HCT116 (cell line): ENCODE results near the gene ERBB4. TPM values are rescaled to one million over a fixed set of nuclear protein-coding genes. Genes with fewer than 3 reads are reported as not detected.

ENCODE experiments used
- ATAC-seq: fragments of 200-7000 bp; cut with Tn5 transposase; 2 replicates; pipeline ENCODE4 v1.9.1; 2020; ENCODE audit warnings: mild to moderate bottlenecking, moderate library complexity
- BruUV-seq: library from RNA; stranded (reverse); fragments of 400-500 nt; replicated peaks from 2 replicates; lab custom pipeline; 2021; lab: Mats Ljungman, UMichigan
- CTCF ChIA-PET: fragments of 300-600 bp; sonication (Branson Sonifier 250); formaldehyde crosslinking; loops from one replicate; lab custom pipeline; 2021; ENCODE audit warnings: antibody characterized with exemption; lab: Charles Lee
- POLR2A ChIA-PET: fragments of 300-600, 350-600 bp; sonication (Branson Sonifier 250); formaldehyde crosslinking; loops from one replicate; lab custom pipeline; 2021; ENCODE audit warnings: antibody characterized with exemption; lab: Charles Lee
- RAD21 ChIA-PET, 2 experiments: fragments of 300-600 bp; sonication (Branson Sonifier 250); formaldehyde crosslinking; loops; one replicate each; lab custom pipeline; 2023; ENCODE audit warnings: low total read pairs in 2 of 2; ENCODE audit not compliant: uncharacterized antibody in 2 of 2, unreplicated experiment in 2 of 2, low non-redundant PET in 1 of 2; lab: Charles Lee
- DNase-seq: peaks from one replicate; pipeline ENCODE4 v3.0.0-alpha.2; 2010; ENCODE audit warnings: low read depth, low spot score
- H2AFZ ChIP-seq: fragments of 200-600 bp; shearing (Covaris generic), sonication (generic); 2 replicates; pipeline ENCODE4 v1.6.1; 2017; ENCODE audit warnings: low read depth, mixed run types, mixed read lengths, antibody characterized with exemption, low read length; ENCODE audit not compliant: poor library complexity, severe bottlenecking
- H3K27ac ChIP-seq: 2 replicates; pipeline ENCODE4 v1.5.1; 2012; ENCODE audit warnings: low read depth, low read length
- H3K27me3 ChIP-seq: fragments of 200-600 bp; sonication (generic); 2 replicates; pipeline ENCODE4 v1.6.1; 2016; ENCODE audit warnings: mixed run types, low read length, mixed read lengths; ENCODE audit not compliant: insufficient read depth
- H3K36me3 ChIP-seq, 2 experiments: fragments of 200-500 bp in 1 of 2; fragments of 200-600 bp in 1 of 2; sonication (Bioruptor generic) in 1 of 2; sonication (generic) in 1 of 2; 2 replicates each; pipeline versions ENCODE4 v1.5.1 to v1.6.1; 2014 to 2016; ENCODE audit warnings: low read length in 2 of 2, inconsistent platforms in 1 of 2, mixed read lengths in 1 of 2, mixed run types in 1 of 2; ENCODE audit not compliant: insufficient read depth in 2 of 2, control insufficient read depth in 1 of 2
- H3K4me1 ChIP-seq, 2 experiments: fragments of 200-600 bp in 1 of 2; sonication (generic) in 1 of 2; 2 replicates each; pipeline versions ENCODE4 v1.5.1 to v1.6.1; 2012 to 2017; ENCODE audit warnings: low read length in 2 of 2, inconsistent platforms in 1 of 2, mild to moderate bottlenecking in 1 of 2, mixed read lengths in 1 of 2, mixed run types in 1 of 2, moderate library complexity in 1 of 2; ENCODE audit not compliant: insufficient read depth in 2 of 2, control insufficient read depth in 1 of 2
- H3K4me2 ChIP-seq: fragments of 200-600 bp; sonication (generic); 2 replicates; pipeline ENCODE4 v1.6.1; 2017; ENCODE audit warnings: mixed run types, low read length, mixed read lengths
- H3K4me3 ChIP-seq, 2 experiments: fragments of 200-600 bp in 1 of 2; sonication (generic) in 1 of 2; replicated peaks in 1 of 2; 2 replicates each; pipeline ENCODE4 v1.5.1; 2011 to 2016; ENCODE audit warnings: low read length in 2 of 2, control low read depth in 1 of 2, low read depth in 1 of 2, mild to moderate bottlenecking in 1 of 2, mixed read lengths in 1 of 2, mixed run types in 1 of 2
- H3K79me2 ChIP-seq: fragments of 200-600 bp; sonication (generic); 2 replicates; pipeline ENCODE4 v1.6.1; 2017; ENCODE audit warnings: mild to moderate bottlenecking, mixed run types, low read length, moderate library complexity, mixed read lengths; ENCODE audit not compliant: insufficient read depth
- H3K9ac ChIP-seq: fragments of 200-600 bp; sonication (generic); 2 replicates; pipeline ENCODE4 v1.6.1; 2016; ENCODE audit warnings: low read length, mixed read lengths
- H3K9me2 ChIP-seq: fragments of 200-600 bp; sonication (generic), shearing (Covaris generic); 2 replicates; pipeline ENCODE4 v1.6.1; 2017; ENCODE audit warnings: mixed run types, mild to moderate bottlenecking, moderate library complexity; ENCODE audit not compliant: insufficient read depth
- H3K9me3 ChIP-seq, 2 experiments: fragments of 200-500 bp in 1 of 2; fragments of 200-600 bp in 1 of 2; sonication (Bioruptor generic) in 1 of 2; sonication (generic) in 1 of 2; 2 replicates each; pipeline ENCODE4 v1.6.1; 2014 to 2017; ENCODE audit warnings: low read length in 2 of 2, mixed read lengths in 2 of 2, inconsistent platforms in 1 of 2, low read depth in 1 of 2, mild to moderate bottlenecking in 1 of 2, mixed run types in 1 of 2, moderate library complexity in 1 of 2; ENCODE audit not compliant: control insufficient read depth in 1 of 2, insufficient read depth in 1 of 2
- H4K20me1 ChIP-seq: fragments of 200-600 bp; sonication (generic), shearing (Covaris generic); 2 replicates; pipeline ENCODE4 v1.6.1; 2017; ENCODE audit warnings: mixed run types, mild to moderate bottlenecking, moderate library complexity; ENCODE audit not compliant: insufficient read depth
- CBX3 ChIP-seq: IDR thresholded peaks from 2 replicates; pipeline ENCODE4 v1.6.1; 2012; ENCODE audit warnings: low read depth
- EGR1 ChIP-seq: IDR thresholded peaks from 2 replicates; pipeline ENCODE4 v1.6.1; 2012; ENCODE audit warnings: low read depth
- ELF1 ChIP-seq: IDR thresholded peaks from 2 replicates; pipeline ENCODE4 v1.6.1; 2012; ENCODE audit warnings: low read depth, borderline replicate concordance
- EZH2 ChIP-seq: fragments of 200-600 bp; sonication (generic); IDR thresholded peaks from 2 replicates; pipeline ENCODE4 v1.6.1; 2017; ENCODE audit warnings: antibody characterized with exemption, mixed run types
- JUND ChIP-seq: IDR thresholded peaks from 2 replicates; pipeline ENCODE4 v1.6.1; 2012
- SP1 ChIP-seq: IDR thresholded peaks from 2 replicates; pipeline ENCODE4 v1.6.1; 2012; ENCODE audit warnings: low read depth
- SRF ChIP-seq: IDR thresholded peaks from 2 replicates; pipeline ENCODE4 v1.6.1; 2012; ENCODE audit warnings: low read depth
- TCF7L2 ChIP-seq: IDR thresholded peaks from 2 replicates; pipeline ENCODE4 v1.7.0; 2011; ENCODE audit warnings: borderline replicate concordance, inconsistent platforms; ENCODE audit not compliant: insufficient read depth, insufficient read length; ENCODE audit errors: extremely low read depth
- YY1 ChIP-seq: IDR thresholded peaks from 2 replicates; pipeline ENCODE4 v1.6.1; 2011; ENCODE audit warnings: low read length, low read depth, moderate library complexity, mild to moderate bottlenecking; ENCODE audit not compliant: insufficient replicate concordance; ENCODE audit errors: extremely low read depth
- ZNF274 ChIP-seq: fragments of 200-500 bp; sonication (Bioruptor generic); IDR thresholded peaks from 2 replicates; pipeline ENCODE4 v1.6.1; 2014; ENCODE audit warnings: mild to moderate bottlenecking, low read depth, low read length, inconsistent platforms
- intact Hi-C: fragments of 100-400 bp; cut with micrococcal nuclease; formaldehyde crosslinking; loops from 2 replicates; pipeline ENCODE4 v1.10.0; 2022
- total RNA-seq: library from RNA; stranded (reverse); gene quantifications from one replicate; pipeline ENCODE4 v1.2.1, GENCODE V29; 2021; ENCODE audit not compliant: unreplicated experiment
- TF ChIP-seq, protein P1 (sequence below): IDR thresholded peaks from 2 replicates; pipeline ENCODE4 v1.6.1; 2012
- TF ChIP-seq, protein P2 (sequence below): IDR thresholded peaks from 2 replicates; pipeline ENCODE4 v1.6.1; 2012; ENCODE audit warnings: low read depth

Gene ERBB4
- total RNA-seq, 1 experiment from 2014 or later: 0.10 TPM

DNA sequence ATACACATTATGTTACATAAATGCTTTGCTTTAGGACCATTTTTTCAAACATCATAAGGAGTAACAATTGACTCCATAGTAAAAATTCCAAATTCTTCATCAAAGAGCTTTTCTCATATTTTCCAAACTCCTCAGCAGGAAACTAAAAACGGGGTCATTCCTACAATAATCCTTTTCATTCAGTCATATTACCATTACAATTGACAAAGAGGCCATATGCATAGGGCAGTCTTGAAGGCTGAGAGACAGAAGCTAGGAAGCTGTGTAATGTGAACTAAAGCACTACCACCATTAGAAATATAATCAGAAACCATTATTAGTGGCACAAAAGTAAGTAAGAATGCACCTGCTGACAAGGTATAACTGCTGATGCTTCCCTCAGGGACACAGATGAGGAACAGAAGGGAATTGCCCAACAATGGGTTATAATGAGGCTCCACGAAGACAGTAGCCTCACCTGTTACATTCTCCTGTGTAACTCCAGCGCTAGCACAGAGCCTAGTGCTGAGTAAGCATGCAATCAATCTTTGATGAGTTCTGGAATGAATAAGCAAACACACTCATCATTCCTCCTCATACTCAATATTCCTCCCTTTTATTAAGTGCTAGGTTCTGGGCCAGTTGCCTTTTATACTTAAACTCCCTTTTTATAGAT is 1039.9 kb downstream of the ERBB4 start:
- Histone ChIP-seq H3K4me1 (no peaks in the 10 kb centered on the region), H3K9ac (no peak overlapping the region), H3K9me2 (no peaks in the 10 kb centered on the region), H3K9me3 (no peaks in the 10 kb centered on the region), H3K4me2 (no peak overlapping the region), H3K36me3 (no peaks in the 10 kb centered on the region), H2AFZ (no peak overlapping the region), H3K79me2 (no peaks in the 10 kb centered on the region), H3K27me3 (no peaks in the 10 kb centered on the region), H3K4me3 (no peak overlapping the region), H4K20me1 (no peaks in the 10 kb centered on the region), H3K27ac (no peak overlapping the region)
- BruUV-seq: no TSS peak
- ChIA-PET POLR2A (no interaction called here), RAD21 (no interaction called here), CTCF (no interaction called here)
- intact Hi-C loops: no loop called here
- DNase-seq: no peak
- ATAC-seq: no peak
- TF ChIP-seq, protein P1, sequence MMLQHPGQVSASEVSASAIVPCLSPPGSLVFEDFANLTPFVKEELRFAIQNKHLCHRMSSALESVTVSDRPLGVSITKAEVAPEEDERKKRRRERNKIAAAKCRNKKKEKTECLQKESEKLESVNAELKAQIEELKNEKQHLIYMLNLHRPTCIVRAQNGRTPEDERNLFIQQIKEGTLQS: no peak
- TF ChIP-seq ELF1 (no peak), CBX3 (no peak), JUND (no peak), TCF7L2 (no peak), SP1 (no peak), SRF (no peak), EZH2 (no peak), YY1 (no peak), EGR1 (no peak), ZNF274 (no peak)
- TF ChIP-seq, protein P2, sequence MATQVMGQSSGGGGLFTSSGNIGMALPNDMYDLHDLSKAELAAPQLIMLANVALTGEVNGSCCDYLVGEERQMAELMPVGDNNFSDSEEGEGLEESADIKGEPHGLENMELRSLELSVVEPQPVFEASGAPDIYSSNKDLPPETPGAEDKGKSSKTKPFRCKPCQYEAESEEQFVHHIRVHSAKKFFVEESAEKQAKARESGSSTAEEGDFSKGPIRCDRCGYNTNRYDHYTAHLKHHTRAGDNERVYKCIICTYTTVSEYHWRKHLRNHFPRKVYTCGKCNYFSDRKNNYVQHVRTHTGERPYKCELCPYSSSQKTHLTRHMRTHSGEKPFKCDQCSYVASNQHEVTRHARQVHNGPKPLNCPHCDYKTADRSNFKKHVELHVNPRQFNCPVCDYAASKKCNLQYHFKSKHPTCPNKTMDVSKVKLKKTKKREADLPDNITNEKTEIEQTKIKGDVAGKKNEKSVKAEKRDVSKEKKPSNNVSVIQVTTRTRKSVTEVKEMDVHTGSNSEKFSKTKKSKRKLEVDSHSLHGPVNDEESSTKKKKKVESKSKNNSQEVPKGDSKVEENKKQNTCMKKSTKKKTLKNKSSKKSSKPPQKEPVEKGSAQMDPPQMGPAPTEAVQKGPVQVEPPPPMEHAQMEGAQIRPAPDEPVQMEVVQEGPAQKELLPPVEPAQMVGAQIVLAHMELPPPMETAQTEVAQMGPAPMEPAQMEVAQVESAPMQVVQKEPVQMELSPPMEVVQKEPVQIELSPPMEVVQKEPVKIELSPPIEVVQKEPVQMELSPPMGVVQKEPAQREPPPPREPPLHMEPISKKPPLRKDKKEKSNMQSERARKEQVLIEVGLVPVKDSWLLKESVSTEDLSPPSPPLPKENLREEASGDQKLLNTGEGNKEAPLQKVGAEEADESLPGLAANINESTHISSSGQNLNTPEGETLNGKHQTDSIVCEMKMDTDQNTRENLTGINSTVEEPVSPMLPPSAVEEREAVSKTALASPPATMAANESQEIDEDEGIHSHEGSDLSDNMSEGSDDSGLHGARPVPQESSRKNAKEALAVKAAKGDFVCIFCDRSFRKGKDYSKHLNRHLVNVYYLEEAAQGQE: no peak
